Stromal cell of bone marrow (primary cell): ENCODE results near the gene YPEL2.

Experiments
- DNase-seq: peaks from one replicate; pipeline ENCODE4 v3.0.0-alpha.2; 2012; ENCODE audit warnings: low read depth

The YPEL2 gene

GRCh38 chr17:59357219-59357697 lies 25.8 kb downstream of the YPEL2 start:
- no peak for DNase-seq

- DNase-seq: peak; percentile 54
Observed at GRCh38 chr17:59357929-59358328, 26.5 kb downstream of the YPEL2 start.

GRCh38 chr17:59361386-59361785 lies 29.9 kb downstream of the YPEL2 start:
- DNase-seq: peak; percentile 81

- DNase-seq: peak; percentile 89
Observed at GRCh38 chr17:59361916-59362810, 30.7 kb downstream of the YPEL2 start.

GRCh38 chr17:59362811-59363205 lies 31.4 kb downstream of the YPEL2 start:
- DNase-seq: no peak

GRCh38 chr17:59365383-59365981 lies 34.0 kb downstream of the YPEL2 start:
- no peak for DNase-seq

GRCh38 chr17:59366040-59366757 lies 34.7 kb downstream of the YPEL2 start:
- no peak for DNase-seq

GRCh38 chr17:59366773-59367656 lies 35.6 kb downstream of the YPEL2 start:
- DNase-seq: no peak

GRCh38 chr17:59367657-59368045 lies 36.2 kb downstream of the YPEL2 start:
- no peak for DNase-seq

GRCh38 chr17:59368218-59368857 lies 36.9 kb downstream of the YPEL2 start:
- no peak for DNase-seq

- DNase-seq: no peak
Observed at GRCh38 chr17:59369031-59369975, 37.8 kb downstream of the YPEL2 start.

- no peak for DNase-seq
Observed at GRCh38 chr17:59370593-59371299, 39.3 kb downstream of the YPEL2 start.

GRCh38 chr17:59371416-59372100 lies 40.1 kb downstream of the YPEL2 start:
- DNase-seq: no peak

GRCh38 chr17:59372138-59372751 lies 40.8 kb downstream of the YPEL2 start:
- DNase-seq: peak; percentile 68

- peak; percentile 92 for DNase-seq
Observed at GRCh38 chr17:59373882-59374495, 42.5 kb downstream of the YPEL2 start.

GRCh38 chr17:59374612-59375011 lies 43.2 kb downstream of the YPEL2 start:
- no peak for DNase-seq

- no peak for DNase-seq
Observed at GRCh38 chr17:59375857-59376256, 44.4 kb downstream of the YPEL2 start.

- no peak for DNase-seq
Observed at GRCh38 chr17:59376506-59376905, 45.1 kb downstream of the YPEL2 start.
